ENCODE measurements around the gene UBA6. TPM values are rescaled to one million over a fixed set of nuclear protein-coding genes. Genes with fewer than 3 reads are reported as not detected.

The UBA6 gene
- polyA plus RNA-seq, 2 of the 4 experiments (the other 2 are of a cell fraction), result 33.9 to 84.6 TPM

DNA sequence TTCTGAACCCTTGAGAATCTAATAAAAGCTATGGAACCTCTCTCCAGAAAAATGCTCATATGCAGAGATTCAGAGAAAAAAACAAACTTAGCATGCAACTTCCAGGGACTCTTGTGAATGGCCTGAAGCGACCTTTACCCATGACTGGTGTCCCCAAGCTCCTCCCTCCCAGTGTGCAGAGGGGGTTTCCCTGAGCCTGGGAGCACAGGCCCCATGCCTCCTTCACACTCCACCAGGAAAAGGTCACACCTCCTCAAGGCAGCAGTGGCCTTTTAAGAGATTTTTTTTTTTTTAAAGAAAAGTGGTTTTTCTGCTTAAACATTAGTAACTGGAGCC lies 13.3 kb upstream of the UBA6 start:
- POLR2A ChIA-PET, result interaction anchor here (2.1 kb wide), 1 partner anchor 13 kb away, joined by 6 read pairs; the partner anchor contains the start of gene UBA6
- FAIRE-seq (no peak), ATAC-seq (peak; percentile 57 to 78; a peak in 3 of 6 replicates), DNase-seq (ENCODE audit: low read depth in 1 of 2, low spot score in 1 of 2) (peak in 1 of 2 experiments; percentile 36)
- Histone ChIP-seq H3K4me3 (no peak overlapping the region), H3K4me1 (peaks cover 21% of the 10 kb centered on the region), H3K9me3 (no peaks in the 10 kb centered on the region), H3K27ac (peak overlapping the region; percentile 27 to 62; a peak in 4 of 6 replicates), H3K4me2 (peak overlapping the region; percentile 69)
- 73% methylated on average over 1 of the region's 1 CpG for WGBS (ENCODE audit: missing lambda C conversion rate)
- CTCF ChIA-PET, result interaction anchor here (0.7 to 2.4 kb wide), 2 partner anchors 11 to 32 kb away, joined by 3 to 7 read pairs; no protein-coding TSS in a partner anchor
- TF ChIP-seq ESRRA (IDR thresholded peaks at IDR 0.05; ENCODE audit: borderline replicate concordance, low read length) (no peak), POLR2A (IDR thresholded peaks at IDR 0.05; ENCODE audit: low read length) (no peak), MYC (IDR thresholded peaks at IDR 0.05; ENCODE audit: borderline replicate concordance, low read length) (no peak), NPAS2 (CRISPR knock-in tag; IDR thresholded peaks at IDR 0.05; ENCODE audit: borderline replicate concordance) (no peak), ZNF302 (CRISPR knock-in tag; IDR thresholded peaks at IDR 0.05) (no peak), ZFP36 (IDR thresholded peaks at IDR 0.05; ENCODE audit: borderline replicate concordance, partially characterized antibody) (no peak)
- TF ChIP-seq, protein P1, sequence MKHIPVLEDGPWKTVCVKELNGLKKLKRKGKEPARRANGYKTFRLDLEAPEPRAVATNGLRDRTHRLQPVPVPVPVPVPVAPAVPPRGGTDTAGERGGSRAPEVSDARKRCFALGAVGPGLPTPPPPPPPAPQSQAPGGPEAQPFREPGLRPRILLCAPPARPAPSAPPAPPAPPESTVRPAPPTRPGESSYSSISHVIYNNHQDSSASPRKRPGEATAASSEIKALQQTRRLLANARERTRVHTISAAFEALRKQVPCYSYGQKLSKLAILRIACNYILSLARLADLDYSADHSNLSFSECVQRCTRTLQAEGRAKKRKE (CRISPR knock-in tag; IDR thresholded peaks at IDR 0.05; ENCODE audit: low read depth), result no peak

DNA sequence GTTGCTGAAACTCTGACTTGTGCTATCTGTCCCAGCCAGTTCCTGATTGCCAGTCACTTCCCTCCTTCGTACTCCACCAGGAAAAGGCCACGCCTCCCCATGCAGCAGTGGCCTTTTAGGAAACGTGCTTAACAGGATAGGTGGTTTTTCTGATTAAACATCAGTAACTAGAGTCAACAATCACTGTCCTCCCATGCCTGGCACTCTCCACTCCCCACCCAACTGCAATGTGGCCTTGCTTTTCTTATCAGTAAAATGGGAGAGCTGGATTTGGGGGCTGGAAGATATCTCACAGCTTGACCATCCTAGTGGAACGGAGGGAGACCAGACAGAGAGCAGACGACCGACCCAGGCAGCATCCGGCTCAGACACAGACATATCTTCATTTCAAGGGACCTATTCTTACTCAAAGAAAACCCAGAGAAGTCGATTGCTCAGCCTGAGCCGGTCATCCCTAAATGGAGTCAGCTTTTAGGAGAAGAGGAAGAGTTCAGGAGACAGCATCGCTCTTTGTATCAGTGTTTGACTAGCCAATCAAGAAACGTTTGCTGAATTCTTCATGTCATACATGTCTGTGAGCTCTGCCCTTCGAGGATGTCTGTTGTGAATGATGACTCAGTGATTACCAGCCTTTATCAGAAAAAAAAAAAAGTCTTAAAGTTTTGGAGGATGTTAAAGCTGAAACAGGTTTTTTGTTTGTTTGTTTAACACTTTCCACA lies 12.7 kb upstream of the UBA6 start:
- Histone ChIP-seq H3K4me3 (no peak overlapping the region), H3K9me3 (no peaks in the 10 kb centered on the region), H3K4me2 (peak overlapping the region; percentile 69), H3K4me1 (peaks cover 21% of the 10 kb centered on the region), H3K27ac (peak overlapping the region; percentile 44 to 62; a peak in 4 of 6 replicates)
- ChIA-PET CTCF (interaction anchor here (0.7 to 2.4 kb wide), 2 partner anchors 10 to 33 kb away, joined by 3 to 7 read pairs; no protein-coding TSS in a partner anchor), POLR2A (interaction anchor here (2.1 kb wide), 1 partner anchor 13 kb away, joined by 6 read pairs; the partner anchor contains the start of gene UBA6)
- WGBS (ENCODE audit: missing lambda C conversion rate), result 38% methylated on average over 12 of the region's 12 CpGs
- ATAC-seq, result peak; percentile 62 to 86
- TF ChIP-seq HOXA7 (CRISPR knock-in tag; IDR thresholded peaks at IDR 0.05) (no peak), MAFK (IDR thresholded peaks at IDR 0.05; ENCODE audit: partially characterized antibody) (peak; percentile 72), FOSL2 (IDR thresholded peaks at IDR 0.05) (no peak), FOSL2 (CRISPR knock-in tag; IDR thresholded peaks at IDR 0.05) (peak; percentile 21), ZSCAN20 (CRISPR knock-in tag; IDR thresholded peaks at IDR 0.05) (no peak), RNF2 (IDR thresholded peaks at IDR 0.05; ENCODE audit: borderline replicate concordance, low read depth) (no peak), KDM1A (IDR thresholded peaks at IDR 0.05; ENCODE audit: low read depth) (no peak), GATA3 (IDR thresholded peaks at IDR 0.05; ENCODE audit: borderline replicate concordance) (no peak), EP300 (IDR thresholded peaks at IDR 0.05) (no peak), ESRRA (IDR thresholded peaks at IDR 0.05; ENCODE audit: borderline replicate concordance, low read length) (no peak)
- TF ChIP-seq, protein P2, sequence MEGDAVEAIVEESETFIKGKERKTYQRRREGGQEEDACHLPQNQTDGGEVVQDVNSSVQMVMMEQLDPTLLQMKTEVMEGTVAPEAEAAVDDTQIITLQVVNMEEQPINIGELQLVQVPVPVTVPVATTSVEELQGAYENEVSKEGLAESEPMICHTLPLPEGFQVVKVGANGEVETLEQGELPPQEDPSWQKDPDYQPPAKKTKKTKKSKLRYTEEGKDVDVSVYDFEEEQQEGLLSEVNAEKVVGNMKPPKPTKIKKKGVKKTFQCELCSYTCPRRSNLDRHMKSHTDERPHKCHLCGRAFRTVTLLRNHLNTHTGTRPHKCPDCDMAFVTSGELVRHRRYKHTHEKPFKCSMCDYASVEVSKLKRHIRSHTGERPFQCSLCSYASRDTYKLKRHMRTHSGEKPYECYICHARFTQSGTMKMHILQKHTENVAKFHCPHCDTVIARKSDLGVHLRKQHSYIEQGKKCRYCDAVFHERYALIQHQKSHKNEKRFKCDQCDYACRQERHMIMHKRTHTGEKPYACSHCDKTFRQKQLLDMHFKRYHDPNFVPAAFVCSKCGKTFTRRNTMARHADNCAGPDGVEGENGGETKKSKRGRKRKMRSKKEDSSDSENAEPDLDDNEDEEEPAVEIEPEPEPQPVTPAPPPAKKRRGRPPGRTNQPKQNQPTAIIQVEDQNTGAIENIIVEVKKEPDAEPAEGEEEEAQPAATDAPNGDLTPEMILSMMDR (IDR thresholded peaks at IDR 0.05), result no peak
- FAIRE-seq, result no peak
- DNase-seq (ENCODE audit: low read depth in 1 of 2, low spot score in 1 of 2), result peak; percentile 16 to 45

DNA sequence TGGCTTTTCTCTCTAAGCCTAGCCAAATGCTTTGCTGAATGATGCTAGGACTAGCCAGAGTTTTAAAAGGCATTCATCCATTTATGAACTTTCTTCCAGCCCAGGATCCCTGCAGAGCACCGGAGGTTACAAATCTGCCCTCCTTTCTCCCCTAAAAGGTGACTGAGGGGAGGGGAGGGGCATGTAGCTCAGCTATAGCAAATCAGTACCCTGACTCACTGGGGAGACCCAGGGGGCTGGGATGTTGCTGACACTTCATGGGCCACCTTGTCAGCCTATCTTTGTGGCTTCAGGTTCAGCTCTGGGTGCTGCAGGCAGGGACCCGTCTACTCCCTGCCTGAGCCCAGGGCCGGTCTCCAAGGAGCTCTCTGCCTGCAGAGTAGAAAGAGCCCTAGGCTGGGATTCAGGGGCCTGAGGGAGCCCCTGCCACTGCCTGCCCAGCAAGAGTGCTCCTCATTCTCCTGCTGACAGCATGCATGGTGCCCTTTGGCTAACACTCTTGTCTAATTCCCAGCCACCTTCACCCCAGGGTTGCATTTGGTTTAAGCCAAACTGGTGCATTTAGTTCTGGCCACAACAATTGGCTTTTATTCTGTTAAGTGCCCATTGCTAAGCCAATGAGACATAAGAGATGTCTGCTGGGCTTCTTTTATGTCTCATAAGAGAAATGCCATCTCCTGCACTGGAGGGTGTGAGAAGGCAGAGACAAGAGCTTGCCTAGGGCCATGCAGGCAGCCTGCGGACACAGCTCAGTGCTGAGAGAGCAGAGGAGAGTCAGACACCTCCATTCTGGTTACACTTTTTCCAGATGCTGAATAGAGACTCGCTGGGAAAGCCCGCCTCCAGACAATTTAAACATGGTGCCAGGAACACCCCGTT lies 11.9 kb upstream of the UBA6 start:
- CTCF ChIA-PET, result interaction anchor here (2.4 kb wide), 1 partner anchor 34 kb away, joined by 7 read pairs; no protein-coding TSS in a partner anchor
- FAIRE-seq (no peak), ATAC-seq (peak; percentile 37 to 57; a peak in 4 of 6 replicates), DNase-seq (ENCODE audit: low read depth in 1 of 2, low spot score in 1 of 2) (no peak)
- H3K27ac ChIP-seq, result peak overlapping the region in 1 of 2 experiments; percentile 62; a peak in 4 of 6 replicates
- no peaks in the 10 kb centered on the region for H3K9me3 ChIP-seq
- no peak overlapping the region for H3K4me3 ChIP-seq
- 78% methylated on average over 7 of the region's 7 CpGs for WGBS (ENCODE audit: missing lambda C conversion rate)
- TF ChIP-seq TP53 (CRISPR knock-in tag; IDR thresholded peaks at IDR 0.05) (no peak), HDAC2 (IDR thresholded peaks at IDR 0.05) (no peak), ZSCAN20 (CRISPR knock-in tag; IDR thresholded peaks at IDR 0.05) (no peak), FOSL2 (IDR thresholded peaks at IDR 0.05) (no peak), FOSL2 (CRISPR knock-in tag; IDR thresholded peaks at IDR 0.05) (no peak), HEYL (CRISPR knock-in tag; IDR thresholded peaks at IDR 0.05) (no peak), SMC3 (IDR thresholded peaks at IDR 0.05) (no peak), NR3C1 (IDR thresholded peaks at IDR 0.05) (no peak), ESRRA (IDR thresholded peaks at IDR 0.05; ENCODE audit: borderline replicate concordance, low read length) (no peak), CEBPB (IDR thresholded peaks at IDR 0.05) (no peak), CBX8 (IDR thresholded peaks at IDR 0.05) (no peak), POLR2A (IDR thresholded peaks at IDR 0.05; ENCODE audit: low read length) (no peak)
- TF ChIP-seq, protein P3, sequence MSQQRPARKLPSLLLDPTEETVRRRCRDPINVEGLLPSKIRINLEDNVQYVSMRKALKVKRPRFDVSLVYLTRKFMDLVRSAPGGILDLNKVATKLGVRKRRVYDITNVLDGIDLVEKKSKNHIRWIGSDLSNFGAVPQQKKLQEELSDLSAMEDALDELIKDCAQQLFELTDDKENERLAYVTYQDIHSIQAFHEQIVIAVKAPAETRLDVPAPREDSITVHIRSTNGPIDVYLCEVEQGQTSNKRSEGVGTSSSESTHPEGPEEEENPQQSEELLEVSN (IDR thresholded peaks at IDR 0.05; ENCODE audit: borderline replicate concordance, low read depth), result no peak
- TF ChIP-seq, protein P4, sequence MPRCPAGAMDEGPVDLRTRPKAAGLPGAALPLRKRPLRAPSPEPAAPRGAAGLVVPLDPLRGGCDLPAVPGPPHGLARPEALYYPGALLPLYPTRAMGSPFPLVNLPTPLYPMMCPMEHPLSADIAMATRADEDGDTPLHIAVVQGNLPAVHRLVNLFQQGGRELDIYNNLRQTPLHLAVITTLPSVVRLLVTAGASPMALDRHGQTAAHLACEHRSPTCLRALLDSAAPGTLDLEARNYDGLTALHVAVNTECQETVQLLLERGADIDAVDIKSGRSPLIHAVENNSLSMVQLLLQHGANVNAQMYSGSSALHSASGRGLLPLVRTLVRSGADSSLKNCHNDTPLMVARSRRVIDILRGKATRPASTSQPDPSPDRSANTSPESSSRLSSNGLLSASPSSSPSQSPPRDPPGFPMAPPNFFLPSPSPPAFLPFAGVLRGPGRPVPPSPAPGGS (IDR thresholded peaks at IDR 0.05), result no peak
- TF ChIP-seq, protein P1 (CRISPR knock-in tag; IDR thresholded peaks at IDR 0.05; ENCODE audit: low read depth), result no peak
- H3K4me2 ChIP-seq, result peak overlapping the region; percentile 69
- peaks cover 21% of the 10 kb centered on the region for H3K4me1 ChIP-seq
- POLR2A ChIA-PET, result no interaction called here
